SK-N-SH (cell line): Measurements from ENCODE around the gene CDK5RAP2. TPM values are rescaled to one million over a fixed set of nuclear protein-coding genes. Genes with fewer than 3 reads are reported as not detected.
"Not testable (repeated sequence)": the region's sequence is repeated elsewhere in the genome, so short reads cannot be mapped to it uniquely, and the experiment has no call there.

Experiments
- CTCF ChIA-PET: fragments of 300-600, 350-600 bp; formaldehyde crosslinking; extraction: SDS; loops from one replicate; lab custom pipeline; 2021; lab: Yijun Ruan, JAX
- POLR2A ChIA-PET: fragments of 350-600 bp; sonication (Branson Sonifier 250); formaldehyde crosslinking; extraction: SDS; loops from one replicate; lab custom pipeline; 2020; ENCODE audit warnings: antibody characterized with exemption, inconsistent platforms; lab: Yijun Ruan, JAX
- DNase-seq: peaks from one replicate; pipeline ENCODE4 v3.0.0; 2012
- H2AFZ ChIP-seq: fragments of 200-600 bp; sonication (generic); 2 replicates; pipeline ENCODE4 v1.8.1; 2016; ENCODE audit warnings: antibody characterized with exemption, mild to moderate bottlenecking, low read depth
- H3F3A ChIP-seq: fragments of 200-600 bp; sonication (generic); replicated peaks from 2 replicates; pipeline ENCODE3; 2016; ENCODE audit warnings: antibody characterized with exemption, mild to moderate bottlenecking; ENCODE audit not compliant: insufficient read depth
- H3K27ac ChIP-seq, 2 experiments: fragments of 200-500 bp in 1 of 2; fragments of 200-600 bp in 1 of 2; sonication (Bioruptor generic) in 1 of 2; sonication (generic), shearing (Covaris generic) in 1 of 2; 2 replicates each; pipeline versions ENCODE4 v1.5.1 to v1.6.1; 2014 to 2016; ENCODE audit warnings: low read depth in 2 of 2, inconsistent platforms in 1 of 2, low read length in 1 of 2, mild to moderate bottlenecking in 1 of 2, mixed read lengths in 1 of 2
- H3K27me3 ChIP-seq: fragments of 200-600 bp; sonication (generic), shearing (Covaris generic); 2 replicates; pipeline ENCODE4 v1.6.1; 2016; ENCODE audit warnings: mixed run types; ENCODE audit not compliant: insufficient read depth
- H3K36me3 ChIP-seq, 2 experiments: fragments of 200-500 bp in 1 of 2; fragments of 200-600 bp in 1 of 2; sonication (Bioruptor generic) in 1 of 2; sonication (generic) in 1 of 2; replicated peaks in 1 of 2; 2 replicates each; pipeline versions ENCODE3 to v1.5.1; 2014 to 2016; ENCODE audit warnings: low read length in 1 of 2, mild to moderate bottlenecking in 1 of 2; ENCODE audit not compliant: insufficient read depth in 2 of 2, control insufficient read depth in 1 of 2
- H3K4me1 ChIP-seq, 2 experiments: fragments of 200-500 bp in 1 of 2; fragments of 200-600 bp in 1 of 2; sonication (Bioruptor generic) in 1 of 2; sonication (generic), shearing (Covaris generic) in 1 of 2; 2 replicates each; pipeline versions ENCODE4 v1.5.1 to v1.6.1; 2014 to 2016; ENCODE audit warnings: low read depth in 1 of 2, low read length in 1 of 2, mixed run types in 1 of 2; ENCODE audit not compliant: insufficient read depth in 2 of 2, control insufficient read depth in 1 of 2
- H3K4me2 ChIP-seq: fragments of 200-600 bp; sonication (generic), shearing (Covaris generic); 2 replicates; pipeline ENCODE4 v1.6.1; 2017; ENCODE audit warnings: mixed run types
- H3K4me3 ChIP-seq, 2 experiments: fragments of 200-500 bp in 1 of 2; fragments of 200-600 bp in 1 of 2; sonication (Bioruptor generic) in 1 of 2; sonication (generic), shearing (Covaris generic) in 1 of 2; 2 replicates each; pipeline versions ENCODE4 v1.5.1 to v1.8.1; 2014 to 2016; ENCODE audit warnings: low read depth in 2 of 2, inconsistent platforms in 1 of 2, low read length in 1 of 2, mild to moderate bottlenecking in 1 of 2, mixed read lengths in 1 of 2, moderate library complexity in 1 of 2
- H3K79me2 ChIP-seq: fragments of 200-600 bp; sonication (generic); 2 replicates; pipeline ENCODE4 v1.8.1; 2017; ENCODE audit warnings: mild to moderate bottlenecking; ENCODE audit not compliant: insufficient read depth
- H3K9ac ChIP-seq: fragments of 200-600 bp; sonication (generic); 2 replicates; pipeline ENCODE4 v1.6.1; 2017; ENCODE audit warnings: mixed run types
- H3K9me2 ChIP-seq: fragments of 200-600 bp; sonication (generic); 2 replicates; pipeline ENCODE4 v1.6.1; 2017; ENCODE audit warnings: mixed run types
- H3K9me3 ChIP-seq: fragments of 200-600 bp; sonication (generic); 2 replicates; pipeline ENCODE4 v1.6.1; 2017; ENCODE audit warnings: mixed run types, mild to moderate bottlenecking, moderate library complexity
- H4K20me1 ChIP-seq: fragments of 200-600 bp; sonication (generic); 2 replicates; pipeline ENCODE4 v1.6.1; 2017; ENCODE audit warnings: mild to moderate bottlenecking, mixed run types; ENCODE audit not compliant: insufficient read depth
- EP300 ChIP-seq, 2 experiments: IDR thresholded peaks; 2 replicates each; pipeline versions ENCODE4 v1.4.0 to v1.6.1; 2012; ENCODE audit warnings: borderline replicate concordance in 1 of 2, low read depth in 1 of 2, low read length in 1 of 2
- FOSL2 ChIP-seq: IDR thresholded peaks from 2 replicates; pipeline ENCODE4 v1.4.0; 2012; ENCODE audit warnings: low read depth, mild to moderate bottlenecking, moderate library complexity, borderline replicate concordance
- FOXJ3 ChIP-seq: sonication (generic); formaldehyde crosslinking; IDR thresholded peaks from 2 replicates; pipeline ENCODE4 v1.5.1; 2020; ENCODE audit warnings: mild to moderate bottlenecking, missing genetic modification reagents
- FOXM1 ChIP-seq: IDR thresholded peaks from 2 replicates; pipeline ENCODE4 v1.4.0; 2012; ENCODE audit warnings: low read depth, mild to moderate bottlenecking
- GABPA ChIP-seq: IDR thresholded peaks from 2 replicates; pipeline ENCODE4 v1.4.0; 2012; ENCODE audit warnings: low read depth, mild to moderate bottlenecking
- JUND ChIP-seq: IDR thresholded peaks from 2 replicates; pipeline ENCODE4 v1.4.0; 2012
- MEF2A ChIP-seq: IDR thresholded peaks from 2 replicates; pipeline ENCODE4 v1.4.0; 2012; ENCODE audit warnings: low read depth, borderline replicate concordance
- NFIC ChIP-seq: IDR thresholded peaks from 2 replicates; pipeline ENCODE4 v1.4.0; 2012; ENCODE audit warnings: borderline replicate concordance
- POLR2AphosphoS5 ChIP-seq: IDR thresholded peaks from 2 replicates; pipeline ENCODE4 v1.6.1; 2012; ENCODE audit warnings: low read depth, low read length
- RCOR1 ChIP-seq: fragments of 150-350 bp; IDR thresholded peaks from 2 replicates; pipeline ENCODE4 v1.6.1; 2017; ENCODE audit warnings: antibody characterized with exemption, low read length
- RFX5 ChIP-seq: IDR thresholded peaks from 2 replicates; pipeline ENCODE4 v1.6.1; 2012; ENCODE audit warnings: mild to moderate bottlenecking, improper control_type of control experiment, low read length
- TCF12 ChIP-seq: IDR thresholded peaks from 2 replicates; pipeline ENCODE4 v1.4.0; 2012
- YY1 ChIP-seq: IDR thresholded peaks from 2 replicates; pipeline ENCODE4 v1.4.0; 2012; ENCODE audit warnings: low read depth, mild to moderate bottlenecking
- WGBS: methylation state at CpG from one replicate; pipeline ENCODE4 v1.1.6; 2017; ENCODE audit warnings: low lambda C conversion rate; 5-methylcytosine and 5-hydroxymethylcytosine counted together
- polyA plus RNA-seq, 3 experiments: library from polyadenylated mRNA; depleted of rRNA; stranded (reverse); fragments of >200 nt; gene quantifications; 2 replicates each; pipeline ENCODE4 v1.2.3, GENCODE V29; 2012
- TF ChIP-seq, protein P1 (sequence below): fragments of 150-350 bp; IDR thresholded peaks from 2 replicates; pipeline ENCODE4 v1.6.1; 2016; ENCODE audit warnings: mild to moderate bottlenecking, low read depth, low read length
- TF ChIP-seq, protein P2 (sequence below): IDR thresholded peaks from 2 replicates; pipeline ENCODE4; 2012
- TF ChIP-seq, protein P3 (sequence below): IDR thresholded peaks from 2 replicates; pipeline ENCODE4 v1.4.0; 2012; ENCODE audit warnings: low read depth

Gene CDK5RAP2
- polyA plus RNA-seq, 1 of the 3 experiments (the other 2 are of a cell fraction): 20.7 TPM

DNA sequence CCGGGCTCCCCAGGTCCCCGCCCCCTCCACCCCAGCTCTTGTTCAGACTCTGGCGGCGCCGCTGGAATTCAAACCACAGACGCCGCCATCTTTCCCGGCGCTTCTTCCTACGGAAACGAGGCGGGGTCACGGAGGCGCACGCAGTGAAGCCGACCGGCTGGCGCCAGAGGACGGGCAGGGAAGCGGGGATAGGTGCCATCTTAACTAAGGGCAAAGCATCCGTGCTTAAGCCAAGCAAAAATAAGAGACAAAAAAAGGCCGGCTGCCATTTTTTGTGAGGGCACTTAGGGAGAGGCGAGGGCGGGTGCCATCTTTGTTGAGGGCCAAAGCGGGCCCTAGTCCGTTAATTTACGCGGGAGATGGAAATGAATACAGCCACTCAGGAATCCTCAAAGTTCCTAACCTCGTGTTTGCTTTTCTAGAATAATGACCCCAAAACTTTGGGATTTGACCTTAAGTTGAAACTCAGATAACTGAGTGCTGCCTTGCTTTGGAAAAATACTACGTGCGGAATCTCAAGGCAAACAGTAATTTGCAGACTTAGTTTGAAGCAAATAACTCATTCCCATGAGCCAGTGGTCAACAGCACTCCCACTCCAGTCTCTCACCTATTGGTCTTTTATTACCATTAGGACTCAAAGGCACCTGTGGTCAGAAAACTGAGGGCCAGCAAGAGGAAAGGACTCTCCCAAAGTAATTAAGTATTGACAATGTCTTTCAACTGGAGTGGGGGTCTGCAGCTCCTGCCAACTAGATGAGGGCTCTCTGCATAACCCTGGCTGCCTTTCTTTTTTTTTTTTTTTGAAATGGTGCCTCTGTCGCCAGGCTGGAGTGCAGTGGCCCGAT lies at the start of gene CDK5RAP2 (continued):
- TF ChIP-seq, protein P1, sequence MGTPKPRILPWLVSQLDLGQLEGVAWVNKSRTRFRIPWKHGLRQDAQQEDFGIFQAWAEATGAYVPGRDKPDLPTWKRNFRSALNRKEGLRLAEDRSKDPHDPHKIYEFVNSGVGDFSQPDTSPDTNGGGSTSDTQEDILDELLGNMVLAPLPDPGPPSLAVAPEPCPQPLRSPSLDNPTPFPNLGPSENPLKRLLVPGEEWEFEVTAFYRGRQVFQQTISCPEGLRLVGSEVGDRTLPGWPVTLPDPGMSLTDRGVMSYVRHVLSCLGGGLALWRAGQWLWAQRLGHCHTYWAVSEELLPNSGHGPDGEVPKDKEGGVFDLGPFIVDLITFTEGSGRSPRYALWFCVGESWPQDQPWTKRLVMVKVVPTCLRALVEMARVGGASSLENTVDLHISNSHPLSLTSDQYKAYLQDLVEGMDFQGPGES: 0 out of 2 replicates have a peak, but pooled peaks have one; percentile 7
- TF ChIP-seq POLR2AphosphoS5 (peak; percentile 42; the same call in 1 of the 2 replicates), RFX5 (no peak), MEF2A (no peak), GABPA (peak; percentile 83), EP300 (IDR thresholded peaks at IDR 0.05; ENCODE audit: borderline replicate concordance in 1 of 2, low read depth in 1 of 2, low read length in 1 of 2) (no peak), NFIC (no peak), FOXM1 (no peak), YY1 (peak; percentile 100), RCOR1 (peak; percentile 31; the same call in 1 of the 2 replicates), FOXJ3 (CRISPR knock-in tag) (no peak)
- TF ChIP-seq, protein P2, sequence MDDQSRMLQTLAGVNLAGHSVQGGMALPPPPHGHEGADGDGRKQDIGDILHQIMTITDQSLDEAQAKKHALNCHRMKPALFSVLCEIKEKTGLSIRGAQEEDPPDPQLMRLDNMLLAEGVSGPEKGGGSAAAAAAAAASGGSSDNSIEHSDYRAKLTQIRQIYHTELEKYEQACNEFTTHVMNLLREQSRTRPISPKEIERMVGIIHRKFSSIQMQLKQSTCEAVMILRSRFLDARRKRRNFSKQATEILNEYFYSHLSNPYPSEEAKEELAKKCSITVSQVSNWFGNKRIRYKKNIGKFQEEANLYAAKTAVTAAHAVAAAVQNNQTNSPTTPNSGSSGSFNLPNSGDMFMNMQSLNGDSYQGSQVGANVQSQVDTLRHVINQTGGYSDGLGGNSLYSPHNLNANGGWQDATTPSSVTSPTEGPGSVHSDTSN: peak; percentile 37; the same call in 1 of the 2 replicates
- TF ChIP-seq, protein P3, sequence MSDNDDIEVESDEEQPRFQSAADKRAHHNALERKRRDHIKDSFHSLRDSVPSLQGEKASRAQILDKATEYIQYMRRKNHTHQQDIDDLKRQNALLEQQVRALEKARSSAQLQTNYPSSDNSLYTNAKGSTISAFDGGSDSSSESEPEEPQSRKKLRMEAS: peak; percentile 93

DNA sequence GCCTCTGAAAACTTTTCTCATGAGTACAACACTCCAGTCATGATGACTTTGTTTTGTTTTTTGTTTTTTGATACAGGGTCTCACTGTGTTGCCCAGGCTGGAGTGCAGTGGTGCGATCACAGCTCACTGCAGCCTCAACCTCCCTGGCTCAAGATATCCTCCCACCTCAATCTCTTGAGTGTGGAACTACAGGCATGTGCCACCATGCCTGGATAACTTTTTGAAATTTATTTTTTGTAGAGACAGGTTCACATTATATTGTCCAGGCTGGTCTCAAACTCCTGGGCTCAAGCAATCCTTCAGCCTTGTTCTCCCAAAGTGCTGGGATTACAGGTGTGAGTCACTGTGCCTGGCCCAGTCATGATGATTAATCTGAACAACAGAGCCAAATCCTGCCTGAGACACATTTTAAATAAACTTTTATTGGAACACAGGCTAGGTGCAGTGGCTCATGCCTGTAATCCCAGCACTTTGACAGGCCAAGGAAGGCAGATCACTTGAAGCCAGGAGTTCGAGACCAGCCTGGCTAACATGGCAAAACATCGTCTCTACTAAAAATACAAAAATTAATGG lies 49.0 kb upstream of the CDK5RAP2 start:
- 92% methylated on average over 2 of the region's 3 CpGs for WGBS
- CTCF ChIA-PET: interaction anchor here (2.2 kb wide), 1 partner anchor 9 kb away, joined by 11 read pairs; no protein-coding TSS in a partner anchor
- DNase-seq, H3K79me2 ChIP-seq, H3K4me1 ChIP-seq, H2AFZ ChIP-seq, H3K9me2 ChIP-seq, H3K9ac ChIP-seq, H3K4me3 ChIP-seq, H4K20me1 ChIP-seq, H3K27me3 ChIP-seq, H3K4me2 ChIP-seq, H3K36me3 ChIP-seq, POLR2A ChIA-PET, H3K9me3 ChIP-seq: not testable (repeated sequence)
- 0 out of 4 replicates have a peak overlapping the region, but pooled peaks of 1 of the 2 experiments have one; percentile 2 for H3K27ac ChIP-seq
- TF ChIP-seq JUND: peak; percentile 39; the same call in 1 of the 2 replicates
- peak; percentile 26; the same call in 1 of the 2 replicates for TF ChIP-seq NFIC
- 0 out of 2 replicates have a peak, but pooled peaks have one; percentile 18 for TF ChIP-seq TCF12
- TF ChIP-seq, protein P2: 0 out of 2 replicates have a peak, but pooled peaks have one; percentile 24
- peak; percentile 72 for TF ChIP-seq FOSL2
- peaks cover 18% of the 10 kb centered on the region for H3F3A ChIP-seq
